Loucy (cell line): ENCODE results near the gene MAP4K2.

Experiments
- H2AFZ ChIP-seq: fragments of 200-600 bp; sonication (generic); 2 replicates; pipeline ENCODE4 v1.6.0; 2016; ENCODE audit warnings: antibody characterized with exemption, mild to moderate bottlenecking, low read length, moderate library complexity
- H3F3A ChIP-seq: fragments of 200-600 bp; 2 replicates; pipeline ENCODE4 v1.6.0; 2016; ENCODE audit warnings: antibody characterized with exemption, low read depth, mild to moderate bottlenecking
- H3K27me3 ChIP-seq: fragments of 200-600 bp; sonication (generic); 2 replicates; pipeline ENCODE4 v1.6.1; 2014; ENCODE audit warnings: low read length, mild to moderate bottlenecking; ENCODE audit not compliant: insufficient read depth, poor library complexity, severe bottlenecking
- H3K36me3 ChIP-seq: fragments of 200-600 bp; sonication (generic); 2 replicates; pipeline ENCODE4 v1.6.1; 2016; ENCODE audit warnings: low read length; ENCODE audit not compliant: insufficient read depth
- H3K4me1 ChIP-seq: fragments of 200-600 bp; sonication (generic); 2 replicates; pipeline ENCODE4 v1.5.1; 2014; ENCODE audit warnings: low read length, mild to moderate bottlenecking; ENCODE audit not compliant: insufficient read depth, poor library complexity, severe bottlenecking
- H3K4me2 ChIP-seq: fragments of 200-600 bp; sonication (generic); 2 replicates; pipeline ENCODE4 v1.6.0; 2014; ENCODE audit warnings: antibody characterized with exemption, low read length, low read depth, mild to moderate bottlenecking; ENCODE audit not compliant: poor library complexity, severe bottlenecking
- H3K4me3 ChIP-seq: fragments of 200-600 bp; sonication (generic); 2 replicates; pipeline ENCODE4 v1.5.1; 2014; ENCODE audit warnings: low read length, mild to moderate bottlenecking, mixed read lengths; ENCODE audit not compliant: poor library complexity, severe bottlenecking
- H3K79me2 ChIP-seq: fragments of 200-600 bp; sonication (generic); 2 replicates; pipeline ENCODE4 v1.6.1; 2014; ENCODE audit warnings: low read length; ENCODE audit not compliant: insufficient read depth
- H3K9ac ChIP-seq: fragments of 200-600 bp; sonication (generic); 2 replicates; pipeline ENCODE4 v1.6.0; 2014; ENCODE audit warnings: mild to moderate bottlenecking, low read depth, low read length, moderate library complexity; ENCODE audit not compliant: poor library complexity, severe bottlenecking
- H3K9me2 ChIP-seq: fragments of 200-600 bp; sonication (generic); replicated peaks from 2 replicates; pipeline ENCODE4 v1.6.1; 2016; ENCODE audit warnings: low read depth, low read length, mixed read lengths
- H3K9me3 ChIP-seq: fragments of 200-600 bp; sonication (generic); 2 replicates; pipeline ENCODE4 v1.6.1; 2014; ENCODE audit warnings: mild to moderate bottlenecking, antibody characterized with exemption, low read length, low read depth; ENCODE audit not compliant: insufficient read depth
- H4K20me1 ChIP-seq: fragments of 200-600 bp; sonication (generic); 2 replicates; pipeline ENCODE4 v1.6.0; 2014; ENCODE audit warnings: antibody characterized with exemption, low read length, mild to moderate bottlenecking; ENCODE audit not compliant: insufficient read depth, poor library complexity, severe bottlenecking
- EZH2phosphoT487 ChIP-seq: fragments of 200-600 bp; IDR thresholded peaks from 2 replicates; pipeline ENCODE4 v1.6.1; 2018; ENCODE audit warnings: antibody characterized with exemption, mild to moderate bottlenecking, moderate library complexity, borderline replicate concordance
- TF ChIP-seq, protein P1 (sequence below): fragments of 200-600 bp; sonication (generic); conservative IDR thresholded peaks from 2 replicates; pipeline ENCODE4 v1.5.1; 2014; ENCODE audit warnings: mild to moderate bottlenecking, antibody characterized with exemption, low read length

The MAP4K2 gene

DNA sequence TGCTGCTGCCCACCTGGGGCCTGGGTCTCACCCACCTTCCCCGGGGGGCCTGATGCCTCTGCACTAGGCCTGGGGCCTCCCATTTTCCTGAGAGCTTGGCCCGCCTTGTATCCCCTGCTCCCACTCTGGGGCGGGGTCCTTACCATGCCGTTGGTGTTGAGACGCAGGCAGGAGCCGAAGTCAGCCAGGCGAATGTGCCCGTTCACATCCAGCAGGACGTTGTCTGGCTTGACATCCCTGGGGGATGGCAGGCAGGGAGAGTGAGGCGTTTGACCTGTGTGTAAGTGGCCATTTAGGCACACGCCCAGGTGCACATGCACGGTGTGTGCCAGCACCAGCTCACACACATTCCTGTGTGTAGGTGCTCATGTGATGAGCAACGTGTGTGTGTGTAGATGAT is 36.3 kb upstream of the MAP4K2 start:
- no peaks in the 10 kb centered on the region for H3K9me3 ChIP-seq
- H3K79me2 ChIP-seq: no peaks in the 10 kb centered on the region
- no peaks in the 10 kb centered on the region for H3F3A ChIP-seq
- TF ChIP-seq EZH2phosphoT487: no peak
- TF ChIP-seq, protein P1, sequence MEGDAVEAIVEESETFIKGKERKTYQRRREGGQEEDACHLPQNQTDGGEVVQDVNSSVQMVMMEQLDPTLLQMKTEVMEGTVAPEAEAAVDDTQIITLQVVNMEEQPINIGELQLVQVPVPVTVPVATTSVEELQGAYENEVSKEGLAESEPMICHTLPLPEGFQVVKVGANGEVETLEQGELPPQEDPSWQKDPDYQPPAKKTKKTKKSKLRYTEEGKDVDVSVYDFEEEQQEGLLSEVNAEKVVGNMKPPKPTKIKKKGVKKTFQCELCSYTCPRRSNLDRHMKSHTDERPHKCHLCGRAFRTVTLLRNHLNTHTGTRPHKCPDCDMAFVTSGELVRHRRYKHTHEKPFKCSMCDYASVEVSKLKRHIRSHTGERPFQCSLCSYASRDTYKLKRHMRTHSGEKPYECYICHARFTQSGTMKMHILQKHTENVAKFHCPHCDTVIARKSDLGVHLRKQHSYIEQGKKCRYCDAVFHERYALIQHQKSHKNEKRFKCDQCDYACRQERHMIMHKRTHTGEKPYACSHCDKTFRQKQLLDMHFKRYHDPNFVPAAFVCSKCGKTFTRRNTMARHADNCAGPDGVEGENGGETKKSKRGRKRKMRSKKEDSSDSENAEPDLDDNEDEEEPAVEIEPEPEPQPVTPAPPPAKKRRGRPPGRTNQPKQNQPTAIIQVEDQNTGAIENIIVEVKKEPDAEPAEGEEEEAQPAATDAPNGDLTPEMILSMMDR: no peak
- H3K9ac ChIP-seq: no peak overlapping the region
- H3K4me3 ChIP-seq: no peak overlapping the region
- H3K4me2 ChIP-seq: no peak overlapping the region
- peaks cover 6% of the 10 kb centered on the region for H3K4me1 ChIP-seq
- H3K9me2 ChIP-seq: no peaks in the 10 kb centered on the region
- H3K27me3 ChIP-seq: no peaks in the 10 kb centered on the region
- no peaks in the 10 kb centered on the region for H4K20me1 ChIP-seq
- H2AFZ ChIP-seq: no peak overlapping the region
- no peaks in the 10 kb centered on the region for H3K36me3 ChIP-seq

DNA sequence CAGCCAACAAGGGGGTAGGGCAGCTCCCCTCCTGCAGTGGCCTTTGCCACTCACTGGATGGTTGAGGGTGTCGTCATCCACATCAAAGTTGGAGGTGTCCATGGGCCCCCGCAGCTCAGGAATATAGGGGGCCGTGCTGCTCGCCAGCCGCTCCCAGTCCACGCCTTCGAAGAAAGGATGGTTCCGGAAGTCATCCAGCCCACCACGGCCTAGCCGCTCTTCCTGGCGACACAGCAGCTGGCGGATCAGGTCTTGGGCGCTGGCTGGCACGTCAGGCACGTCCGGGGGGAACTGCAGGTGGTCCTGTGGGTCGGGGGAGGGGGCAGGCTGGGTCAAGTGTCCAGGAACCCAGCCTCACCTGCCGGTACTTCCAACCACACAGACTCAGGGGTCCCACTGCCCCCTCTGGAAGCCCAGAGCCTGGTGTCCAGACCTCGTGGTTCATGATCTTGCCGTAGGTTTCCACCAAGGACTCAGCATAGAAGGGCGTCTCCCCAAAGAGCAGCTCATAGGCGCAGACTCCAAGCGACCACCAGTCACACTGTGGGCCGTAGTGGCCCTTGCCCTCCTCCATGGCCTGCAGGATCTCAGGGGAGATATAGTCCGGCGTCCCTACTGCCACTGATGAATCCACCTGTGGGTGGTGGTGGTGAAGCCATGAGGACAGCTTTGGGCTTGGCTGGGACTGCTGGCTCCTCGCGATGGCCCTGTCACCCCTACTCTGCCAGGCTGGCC is 35.8 kb upstream of the MAP4K2 start:
- TF ChIP-seq, protein P1: no peak
- no peak for TF ChIP-seq EZH2phosphoT487
- no peak overlapping the region for H3K4me2 ChIP-seq
- H3K27me3 ChIP-seq: no peaks in the 10 kb centered on the region
- H3K9me2 ChIP-seq: no peaks in the 10 kb centered on the region
- H3K4me3 ChIP-seq: no peak overlapping the region
- no peaks in the 10 kb centered on the region for H4K20me1 ChIP-seq
- no peaks in the 10 kb centered on the region for H3K79me2 ChIP-seq
- H3K4me1 ChIP-seq: peaks cover 6% of the 10 kb centered on the region
- no peaks in the 10 kb centered on the region for H3F3A ChIP-seq
- H3K36me3 ChIP-seq: no peaks in the 10 kb centered on the region
- no peaks in the 10 kb centered on the region for H3K9me3 ChIP-seq
- H3K9ac ChIP-seq: no peak overlapping the region
- no peak overlapping the region for H2AFZ ChIP-seq

DNA sequence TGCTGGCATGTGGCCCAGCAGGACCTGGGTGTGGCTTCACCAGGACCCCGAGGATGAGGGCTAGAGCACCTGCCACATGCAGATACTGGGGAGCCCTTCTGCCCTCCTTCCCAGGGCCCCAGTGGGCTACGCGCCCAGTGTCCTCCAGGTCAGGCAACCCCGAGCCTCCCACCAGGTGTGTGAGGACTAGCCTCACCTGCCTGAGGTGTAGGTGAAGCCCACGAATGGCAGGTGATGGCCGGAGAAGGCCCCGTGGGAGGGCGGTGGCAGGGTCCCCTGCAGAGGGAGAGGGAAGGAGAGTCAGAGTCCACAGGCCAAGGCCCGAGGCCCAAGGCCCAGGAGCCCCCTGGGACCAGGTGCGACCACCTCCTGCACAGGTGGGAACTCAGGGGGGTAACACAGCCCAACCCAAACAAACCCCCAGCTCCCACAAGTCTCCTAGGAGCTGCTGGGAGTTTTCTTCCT is 34.9 kb upstream of the MAP4K2 start:
- no peaks in the 10 kb centered on the region for H3K79me2 ChIP-seq
- no peak overlapping the region for H3K4me3 ChIP-seq
- TF ChIP-seq, protein P1: no peak
- no peak for TF ChIP-seq EZH2phosphoT487
- no peaks in the 10 kb centered on the region for H3K9me3 ChIP-seq
- H3K9ac ChIP-seq: no peak overlapping the region
- peaks cover 6% of the 10 kb centered on the region for H3K4me1 ChIP-seq
- no peaks in the 10 kb centered on the region for H4K20me1 ChIP-seq
- no peaks in the 10 kb centered on the region for H3K36me3 ChIP-seq
- H3F3A ChIP-seq: no peaks in the 10 kb centered on the region
- H3K27me3 ChIP-seq: no peaks in the 10 kb centered on the region
- no peak overlapping the region for H2AFZ ChIP-seq
- no peak overlapping the region for H3K4me2 ChIP-seq
- H3K9me2 ChIP-seq: no peaks in the 10 kb centered on the region
